DOHH2 (cell line): ENCODE measurements around the gene PARD6B.

Experiments used
- H3F3A ChIP-seq: fragments of 200-600 bp; sonication (generic), shearing (Covaris generic); 2 replicates; pipeline ENCODE4 v1.6.0; 2016; ENCODE audit warnings: antibody characterized with exemption, mild to moderate bottlenecking; ENCODE audit not compliant: control insufficient read depth, insufficient read depth
- H3K27ac ChIP-seq: fragments of 200-600 bp; sonication (generic); 2 replicates; pipeline ENCODE4 v1.5.1; 2014; ENCODE audit warnings: low read depth, mild to moderate bottlenecking, low read length, moderate library complexity
- H3K27me3 ChIP-seq: fragments of 200-600 bp; sonication (generic); 2 replicates; pipeline ENCODE4 v1.6.1; 2014; ENCODE audit warnings: mild to moderate bottlenecking, low read length, mixed read lengths; ENCODE audit not compliant: control insufficient read depth
- H3K36me3 ChIP-seq: fragments of 200-600 bp; sonication (generic); 2 replicates; pipeline ENCODE4 v1.6.1; 2014; ENCODE audit warnings: mild to moderate bottlenecking, low read length, moderate library complexity, mixed read lengths; ENCODE audit not compliant: control insufficient read depth
- H3K4me1 ChIP-seq: fragments of 200-600 bp; sonication (generic); 2 replicates; pipeline ENCODE4 v1.6.1; 2014; ENCODE audit warnings: mild to moderate bottlenecking, low read length, mixed read lengths; ENCODE audit not compliant: control insufficient read depth
- H3K4me2 ChIP-seq: fragments of 200-600 bp; sonication (generic); 2 replicates; pipeline ENCODE4 v1.6.0; 2014; ENCODE audit warnings: mild to moderate bottlenecking, low read length, moderate library complexity
- H3K4me3 ChIP-seq: fragments of 200-600 bp; sonication (generic); 2 replicates; pipeline ENCODE4 v1.5.1; 2014; ENCODE audit warnings: mild to moderate bottlenecking, low read length, mixed read lengths
- H3K79me2 ChIP-seq: fragments of 200-600 bp; sonication (generic); 2 replicates; pipeline ENCODE4 v1.6.1; 2014; ENCODE audit warnings: mild to moderate bottlenecking, low read length, mixed read lengths; ENCODE audit not compliant: control insufficient read depth
- H3K9me2 ChIP-seq: fragments of 200-600 bp; sonication (generic); replicated peaks from 2 replicates; pipeline ENCODE4 v1.6.1; 2014; ENCODE audit warnings: mild to moderate bottlenecking, low read length, mixed read lengths; ENCODE audit not compliant: control insufficient read depth
- H3K9me3 ChIP-seq: fragments of 200-600 bp; sonication (generic); 2 replicates; pipeline ENCODE4 v1.6.1; 2014; ENCODE audit warnings: antibody characterized with exemption, low read length, mixed read lengths; ENCODE audit not compliant: control insufficient read depth, insufficient read depth
- H4K20me1 ChIP-seq: fragments of 200-600 bp; sonication (generic); 2 replicates; pipeline ENCODE4 v1.6.0; 2014; ENCODE audit warnings: low read depth, mild to moderate bottlenecking, antibody characterized with exemption, low read length, moderate library complexity; ENCODE audit not compliant: control insufficient read depth, insufficient read depth
- CTCF ChIP-seq: fragments of 200-600 bp; sonication (generic); IDR thresholded peaks from one replicate; pipeline ENCODE4 v1.5.1; 2014; ENCODE audit warnings: antibody characterized with exemption, mild to moderate bottlenecking, low read depth, low read length; ENCODE audit not compliant: poor library complexity, severe bottlenecking
- EZH2phosphoT487 ChIP-seq: fragments of 200-600 bp; sonication (generic); IDR thresholded peaks from 2 replicates; pipeline ENCODE4 v1.6.1; 2017; ENCODE audit warnings: borderline replicate concordance, mild to moderate bottlenecking, antibody characterized with exemption, low read length, moderate library complexity, mixed read lengths

The PARD6B gene

DNA sequence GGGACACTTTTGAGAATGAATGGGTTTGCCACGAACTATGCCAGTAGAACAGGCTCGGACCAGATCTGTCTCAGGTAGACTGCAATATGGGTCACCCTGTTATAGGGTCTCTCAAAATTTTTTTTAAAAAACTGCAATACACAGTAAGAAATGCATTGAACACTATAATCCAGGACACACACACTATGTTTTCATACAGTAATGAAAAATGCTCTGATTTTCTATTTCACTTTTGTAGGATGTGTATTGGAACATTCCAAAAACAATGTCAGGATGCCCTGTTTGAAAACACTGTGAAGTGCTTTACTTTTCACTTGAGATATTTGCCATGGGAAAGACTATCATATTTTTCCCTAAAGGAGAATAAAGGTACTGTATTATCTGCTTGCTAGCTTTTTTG, 25.1 kb downstream of the PARD6B start:
- Histone ChIP-seq H3K79me2 (peaks cover 7% of the 10 kb centered on the region; the same call in 1 of the 2 replicates), H3K4me1 (no peaks in the 10 kb centered on the region), H3K27me3 (no peaks in the 10 kb centered on the region), H4K20me1 (no peaks in the 10 kb centered on the region), H3K36me3 (no peaks in the 10 kb centered on the region), H3K9me3 (no peaks in the 10 kb centered on the region), H3K9me2 (no peaks in the 10 kb centered on the region), H3K4me2 (no peak overlapping the region), H3F3A (no peaks in the 10 kb centered on the region), H3K4me3 (no peak overlapping the region), H3K27ac (no peak overlapping the region)
- TF ChIP-seq CTCF (no peak), EZH2phosphoT487 (no peak)

DNA sequence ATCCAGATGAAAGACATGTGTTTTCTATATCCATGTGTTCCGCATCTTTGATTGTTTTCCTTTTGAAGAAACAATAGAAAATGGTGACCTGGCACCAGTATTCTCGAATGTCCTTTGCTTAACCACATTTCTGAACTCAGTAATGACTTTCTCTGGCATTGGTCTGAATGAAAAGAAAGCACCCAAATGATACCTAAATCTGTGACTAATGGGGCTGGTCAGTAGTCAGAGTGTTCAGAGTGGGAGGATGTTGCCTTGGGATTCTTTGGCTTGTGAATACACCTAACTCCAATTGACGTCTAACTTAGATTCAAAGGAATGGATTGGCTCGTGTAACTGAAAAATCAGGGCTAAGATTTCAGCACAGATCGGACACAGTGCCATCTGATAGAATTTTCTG, 27.1 kb downstream of the PARD6B start:
- no peak for TF ChIP-seq CTCF
- TF ChIP-seq EZH2phosphoT487, result no peak
- H3F3A ChIP-seq, result no peaks in the 10 kb centered on the region
- peaks cover 21% of the 10 kb centered on the region; the same call in 1 of the 2 replicates for H3K79me2 ChIP-seq
- no peaks in the 10 kb centered on the region for H3K4me1 ChIP-seq
- H3K27me3 ChIP-seq, result no peaks in the 10 kb centered on the region
- H4K20me1 ChIP-seq, result no peaks in the 10 kb centered on the region
- no peaks in the 10 kb centered on the region for H3K9me3 ChIP-seq
- H3K4me3 ChIP-seq, result no peak overlapping the region
- no peaks in the 10 kb centered on the region for H3K36me3 ChIP-seq
- no peak overlapping the region for H3K27ac ChIP-seq
- no peaks in the 10 kb centered on the region for H3K9me2 ChIP-seq
- H3K4me2 ChIP-seq, result no peak overlapping the region

DNA sequence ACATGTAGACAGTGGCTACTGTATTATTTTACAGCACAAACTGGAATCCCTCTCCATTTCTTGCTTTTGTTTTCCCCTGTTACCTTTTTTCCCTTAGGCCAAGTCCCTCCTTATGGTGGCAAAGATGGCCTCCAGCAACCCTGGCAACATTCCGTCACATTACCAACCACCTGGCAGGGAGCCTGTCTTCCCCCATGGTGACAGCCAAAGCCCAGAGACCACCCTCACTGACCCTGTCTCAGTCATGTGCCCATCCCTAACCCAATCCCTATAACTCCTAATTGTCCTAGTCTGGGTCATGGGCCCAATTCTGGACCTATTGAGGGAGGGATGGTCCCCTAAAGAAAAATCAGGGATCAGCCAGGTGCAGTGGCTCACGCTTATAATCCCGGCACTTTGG, 27.6 kb downstream of the PARD6B start:
- no peaks in the 10 kb centered on the region for H3K9me3 ChIP-seq
- no peak for TF ChIP-seq CTCF
- TF ChIP-seq EZH2phosphoT487, result no peak
- H3F3A ChIP-seq, result no peaks in the 10 kb centered on the region
- no peaks in the 10 kb centered on the region for H3K9me2 ChIP-seq
- H3K4me3 ChIP-seq, result no peak overlapping the region
- H4K20me1 ChIP-seq, result no peaks in the 10 kb centered on the region
- H3K36me3 ChIP-seq, result no peaks in the 10 kb centered on the region
- no peaks in the 10 kb centered on the region for H3K4me1 ChIP-seq
- no peak overlapping the region for H3K27ac ChIP-seq
- no peak overlapping the region for H3K4me2 ChIP-seq
- no peaks in the 10 kb centered on the region for H3K27me3 ChIP-seq
- H3K79me2 ChIP-seq, result peaks cover 23% of the 10 kb centered on the region; the same call in 1 of the 2 replicates
